Left lung (tissue), 10 donors: ENCODE data around the gene RPS18. TPM values are rescaled to one million over a fixed set of nuclear protein-coding genes. Genes with fewer than 3 reads are reported as not detected.

ENCODE experiments used
- ATAC-seq: fragments of 200-7000 bp; cut with Tn5 transposase; one replicate; pipeline ENCODE4 v1.9.1; 2020; ENCODE audit warnings: moderate library complexity
- DNase-seq, 4 donors: peaks; one replicate each; pipeline ENCODE4 v3.0.0-alpha.2; 2013 to 2020
- H3K27ac ChIP-seq, 2 donors: fragments of 200-600 bp; sonication (generic) in 1 of 2; one replicate each; pipeline versions ENCODE4 v1.5.0 to v1.8.0; 2020 to 2021
- H3K27me3 ChIP-seq, 2 donors: fragments of 200-600 bp; sonication (generic) in 1 of 2; one replicate each; pipeline versions ENCODE4 v1.5.0 to v1.8.0; 2020 to 2021
- H3K36me3 ChIP-seq, 2 donors: fragments of 200-600 bp; sonication (generic) in 1 of 2; one replicate each; pipeline versions ENCODE4 v1.5.0 to v1.8.0; 2020 to 2021
- H3K4me1 ChIP-seq, 2 donors: fragments of 200-600 bp; one replicate each; pipeline ENCODE4 v1.8.0; 2021
- H3K4me3 ChIP-seq, 2 donors: fragments of 200-600 bp; sonication (generic) in 1 of 2; one replicate each; pipeline versions ENCODE4 v1.5.0 to v1.8.0; 2020 to 2021; ENCODE audit warnings: mild to moderate bottlenecking in 1 of 2
- H3K9me3 ChIP-seq, 2 donors: fragments of 200-600 bp; sonication (generic) in 1 of 2; one replicate each; pipeline versions ENCODE4 v1.5.0 to v1.8.0; 2020 to 2021
- intact Hi-C, 2 donors: fragments of 100-400 bp; cut with DNase I; formaldehyde crosslinking; loops; one replicate each; pipeline versions ENCODE4 v1.11.2 to v1.14.2; 2022
- polyA plus RNA-seq, 6 donors: library from polyadenylated mRNA; unstranded; fragments of 120-200 nt; gene quantifications; one replicate each; pipeline ENCODE4 v1.2.1, GENCODE V29; 2013; ENCODE audit not compliant: insufficient read length in 6 of 6
- total RNA-seq, 2 donors: library from RNA; stranded (reverse); fragmentation: NEBNext Ultra II Directional; extraction: Animal tissue kit (Norgen Biotek cat#: 25700); gene quantifications; one replicate each; pipeline ENCODE4 v1.2.1, GENCODE V29; 2021
- TF ChIP-seq, protein P1 (sequence below), 2 donors: fragments of 200-600 bp; sonication (generic) in 1 of 2; IDR thresholded peaks; one replicate each; pipeline versions ENCODE4 v1.5.0 to v1.8.0; 2021; ENCODE audit warnings: antibody characterized with exemption in 2 of 2
- donor health status: DM: no; HTN: yes; CAD: no.
- donor health status: DM: no; HTN: no; CAD: no.

The RPS18 gene
- total and polyA plus RNA-seq, 8 donors: 1,881 to 4,273 (median 3,975) TPM

DNA sequence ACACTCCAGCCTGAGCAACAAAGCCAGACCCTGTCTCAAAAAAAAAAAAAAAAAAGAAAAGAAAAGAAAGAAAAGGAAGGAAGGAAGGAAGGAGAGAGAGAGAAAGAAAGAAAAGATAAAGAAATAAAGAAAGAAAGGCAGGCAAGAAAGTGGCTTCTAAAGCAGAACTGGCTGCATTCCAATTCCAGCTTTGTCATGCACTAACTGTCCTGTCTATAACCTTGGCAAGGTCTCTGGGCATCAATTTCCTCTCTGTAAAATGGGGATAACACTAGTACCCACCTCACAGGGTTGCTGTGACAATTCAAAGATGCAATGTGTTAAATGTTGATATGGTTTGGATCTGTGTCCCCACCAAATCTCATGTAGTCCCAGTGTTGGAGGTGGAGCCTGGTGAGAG lies 35.5 kb upstream of the RPS18 start:
- intact Hi-C loops: no loop called here
- no peaks in the 10 kb centered on the region for H3K36me3 ChIP-seq
- H3K4me3 ChIP-seq: no peak overlapping the region
- DNase-seq (no peak), ATAC-seq (no peak)
- H3K9me3 ChIP-seq: no peaks in the 10 kb centered on the region
- no peak overlapping the region for H3K27ac ChIP-seq
- peaks cover 0 to 33% of the 10 kb centered on the region in 2 donors for H3K27me3 ChIP-seq
- TF ChIP-seq, protein P1, sequence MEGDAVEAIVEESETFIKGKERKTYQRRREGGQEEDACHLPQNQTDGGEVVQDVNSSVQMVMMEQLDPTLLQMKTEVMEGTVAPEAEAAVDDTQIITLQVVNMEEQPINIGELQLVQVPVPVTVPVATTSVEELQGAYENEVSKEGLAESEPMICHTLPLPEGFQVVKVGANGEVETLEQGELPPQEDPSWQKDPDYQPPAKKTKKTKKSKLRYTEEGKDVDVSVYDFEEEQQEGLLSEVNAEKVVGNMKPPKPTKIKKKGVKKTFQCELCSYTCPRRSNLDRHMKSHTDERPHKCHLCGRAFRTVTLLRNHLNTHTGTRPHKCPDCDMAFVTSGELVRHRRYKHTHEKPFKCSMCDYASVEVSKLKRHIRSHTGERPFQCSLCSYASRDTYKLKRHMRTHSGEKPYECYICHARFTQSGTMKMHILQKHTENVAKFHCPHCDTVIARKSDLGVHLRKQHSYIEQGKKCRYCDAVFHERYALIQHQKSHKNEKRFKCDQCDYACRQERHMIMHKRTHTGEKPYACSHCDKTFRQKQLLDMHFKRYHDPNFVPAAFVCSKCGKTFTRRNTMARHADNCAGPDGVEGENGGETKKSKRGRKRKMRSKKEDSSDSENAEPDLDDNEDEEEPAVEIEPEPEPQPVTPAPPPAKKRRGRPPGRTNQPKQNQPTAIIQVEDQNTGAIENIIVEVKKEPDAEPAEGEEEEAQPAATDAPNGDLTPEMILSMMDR (IDR thresholded peaks at IDR 0.05): no peak
- no peaks in the 10 kb centered on the region for H3K4me1 ChIP-seq

DNA sequence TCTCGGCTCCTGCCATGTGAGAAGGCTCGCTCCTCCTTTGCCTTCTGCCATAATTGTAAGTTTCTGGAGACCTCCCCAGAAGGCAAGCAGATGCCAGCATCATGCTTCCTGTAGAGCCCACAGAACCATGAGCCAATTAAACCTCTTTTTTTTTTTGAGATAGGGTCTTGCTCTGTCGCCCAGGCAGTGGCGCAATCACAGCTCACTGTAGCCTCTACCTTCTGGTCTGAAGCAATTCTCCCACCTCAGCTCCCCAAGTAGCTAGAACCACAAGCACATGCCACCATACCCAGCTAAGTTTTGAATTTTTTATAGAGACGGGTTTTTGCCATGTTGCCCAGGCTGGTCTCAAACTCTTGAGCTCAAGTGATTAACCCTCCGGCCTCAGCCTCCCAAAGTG lies 35.0 kb upstream of the RPS18 start:
- Histone ChIP-seq H3K36me3 (no peaks in the 10 kb centered on the region), H3K4me1 (no peaks in the 10 kb centered on the region), H3K27me3 (peaks cover 0 to 38% of the 10 kb centered on the region in 2 donors), H3K27ac (no peak overlapping the region), H3K9me3 (no peaks in the 10 kb centered on the region), H3K4me3 (no peak overlapping the region)
- no peak for DNase-seq
- intact Hi-C loops: no loop called here
- TF ChIP-seq, protein P1 (IDR thresholded peaks at IDR 0.05): no peak
- ATAC-seq: no peak

DNA sequence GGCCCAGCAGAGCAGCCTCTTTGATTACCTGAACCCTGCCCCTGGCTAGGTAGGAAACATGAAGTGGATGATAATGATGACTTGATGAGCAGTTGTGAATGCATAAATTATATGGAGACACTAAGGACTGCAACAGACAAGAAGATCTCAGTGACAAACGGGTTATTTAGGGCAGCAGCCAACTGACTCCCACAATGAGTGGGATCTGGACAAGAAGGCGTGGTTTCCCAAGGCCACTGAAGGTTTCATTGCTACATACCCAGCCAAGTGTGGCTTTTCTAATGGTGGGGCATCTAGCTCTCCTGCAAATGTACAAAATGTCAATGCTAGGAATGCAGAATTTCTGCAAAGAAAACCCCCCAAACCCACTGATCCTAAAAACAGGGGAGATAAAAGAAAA lies 34.1 kb upstream of the RPS18 start:
- Histone ChIP-seq H3K4me1 (no peaks in the 10 kb centered on the region), H3K27me3 (peaks cover 0 to 45% of the 10 kb centered on the region in 2 donors), H3K36me3 (no peaks in the 10 kb centered on the region), H3K9me3 (no peaks in the 10 kb centered on the region), H3K27ac (no peak overlapping the region), H3K4me3 (no peak overlapping the region)
- intact Hi-C loops: no loop called here
- ATAC-seq: no peak
- TF ChIP-seq, protein P1 (IDR thresholded peaks at IDR 0.05): no peak
- no peak for DNase-seq

DNA sequence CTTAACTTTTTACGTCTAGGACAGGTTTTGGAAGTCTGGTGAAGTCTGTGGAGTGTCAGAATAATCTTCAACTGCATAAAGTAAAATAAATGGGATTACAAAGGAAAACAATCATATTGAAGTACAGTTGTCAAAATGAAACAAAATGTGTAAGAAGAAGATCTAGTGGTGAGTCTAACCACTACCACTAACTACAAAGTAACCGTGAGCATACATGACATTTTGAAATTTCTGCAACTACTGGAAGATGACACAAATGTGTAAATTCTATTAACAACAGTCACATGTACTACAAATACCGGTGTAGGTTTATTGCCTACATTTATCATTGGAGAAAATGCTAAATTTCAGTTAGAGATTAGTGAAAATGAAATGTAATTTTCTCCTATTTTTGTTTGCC lies 29.9 kb upstream of the RPS18 start:
- H3K9me3 ChIP-seq: no peaks in the 10 kb centered on the region
- H3K4me3 ChIP-seq: no peak overlapping the region
- H3K4me1 ChIP-seq: no peaks in the 10 kb centered on the region
- ATAC-seq (no peak), DNase-seq (no peak)
- peaks cover 0 to 20% of the 10 kb centered on the region in 2 donors for H3K27me3 ChIP-seq
- TF ChIP-seq, protein P1 (IDR thresholded peaks at IDR 0.05): no peak
- no peak overlapping the region for H3K27ac ChIP-seq
- intact Hi-C loops: loop anchor here in 1 of 2 donors (10.0 kb wide), 2 partner anchors 77 to 127 kb away; no protein-coding TSS in a partner anchor
- H3K36me3 ChIP-seq: no peaks in the 10 kb centered on the region

DNA sequence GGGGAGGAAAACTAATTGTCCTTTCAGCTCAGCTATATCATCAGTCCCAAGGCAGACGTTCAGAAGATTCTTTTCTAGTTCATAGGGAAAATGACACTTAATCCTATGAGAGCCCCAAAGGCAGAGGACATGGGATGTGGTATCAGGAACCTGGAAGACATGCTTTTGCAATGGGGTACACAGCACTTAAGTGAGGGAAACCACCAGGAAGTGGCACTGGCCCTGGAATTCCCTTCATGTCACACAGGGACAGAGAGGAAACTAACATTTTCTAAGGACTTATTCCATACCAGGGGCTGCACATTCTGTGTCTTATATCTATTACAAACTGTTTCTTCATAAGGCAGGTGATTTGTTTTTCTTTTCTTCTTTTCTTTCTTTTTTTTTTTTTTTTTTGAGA lies 28.4 kb upstream of the RPS18 start:
- DNase-seq: no peak
- H3K4me1 ChIP-seq: peaks cover 3 to 7% of the 10 kb centered on the region in 2 donors
- no peaks in the 10 kb centered on the region for H3K9me3 ChIP-seq
- intact Hi-C loops: loop anchor here in 1 of 2 donors (10.0 kb wide), 2 partner anchors 79 to 129 kb away; no protein-coding TSS in a partner anchor
- ATAC-seq: no peak
- no peaks in the 10 kb centered on the region for H3K36me3 ChIP-seq
- no peak overlapping the region for H3K4me3 ChIP-seq
- TF ChIP-seq, protein P1 (IDR thresholded peaks at IDR 0.05): no peak
- no peak overlapping the region for H3K27ac ChIP-seq
- peaks cover 0 to 20% of the 10 kb centered on the region in 2 donors for H3K27me3 ChIP-seq
